ENCODE results near the gene CRYBG3.

DNA sequence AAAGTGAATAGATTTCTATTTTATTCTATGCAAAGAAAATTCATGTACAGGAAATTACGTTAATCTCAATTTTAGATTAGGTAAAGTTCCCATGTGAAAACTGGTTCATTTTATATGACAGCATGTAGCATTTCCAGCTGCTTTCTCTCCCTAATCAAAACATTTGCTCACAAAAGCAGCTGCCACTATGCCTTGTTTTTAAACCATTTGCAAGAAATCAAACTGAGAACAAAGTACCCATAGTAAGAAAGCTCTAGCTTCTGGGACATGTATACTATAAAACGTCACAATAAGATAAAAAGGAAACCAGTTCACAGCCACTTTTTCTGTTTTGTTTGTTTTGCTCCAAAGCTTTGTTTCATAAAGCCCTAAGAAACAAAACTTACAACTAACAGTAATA, 5.0 kb upstream of the CRYBG3 start:
- TF ChIP-seq POLR2AphosphoS5 (IDR thresholded peaks at IDR 0.05; ENCODE audit: low read depth, low read length) (no peak), POLR2A (IDR thresholded peaks at IDR 0.05; ENCODE audit: low read depth, low read length) (no peak)

All from GM12891 (cell line).